ENCODE results near the gene IL17B.
"Not testable (repeated sequence)": the region's sequence is repeated elsewhere in the genome, so short reads cannot be mapped to it uniquely, and the experiment has no call there.

The IL17B gene

DNA sequence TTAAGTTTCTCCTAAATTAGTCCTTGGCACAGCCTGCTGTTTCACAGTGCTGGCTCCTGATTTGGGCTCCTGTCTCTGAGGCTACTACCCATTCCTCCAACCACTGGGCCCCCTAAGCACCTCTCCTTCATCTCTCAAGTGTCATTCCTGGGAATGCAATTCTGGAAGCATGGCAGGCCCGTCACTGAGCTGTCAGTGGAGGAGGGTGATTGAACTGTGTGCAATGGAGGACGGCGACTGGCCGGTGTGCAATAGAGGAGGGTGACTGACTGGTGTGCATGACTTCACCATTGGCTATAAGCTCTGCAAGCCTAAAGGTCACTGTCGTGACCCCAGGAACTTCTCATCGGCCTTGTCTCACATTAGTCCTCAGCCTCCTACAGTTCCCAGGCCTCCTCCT lies 12.4 kb upstream of the IL17B start:
- no peak overlapping the region for H4K8ac ChIP-seq (ENCODE audit: low read length)
- peak overlapping the region; percentile 79 to 99 for H2BK12ac ChIP-seq (ENCODE audit: low read length in 2 of 2)
- H2AFZ ChIP-seq (ENCODE audit: low read depth, low read length), result no peak overlapping the region
- H2AK5ac ChIP-seq (ENCODE audit: low read length, severe bottlenecking), result no peak overlapping the region
- no peak for DNase-seq
- peak overlapping the region; percentile 37 for H2BK15ac ChIP-seq (ENCODE audit: low read depth, poor library complexity, severe bottlenecking)
- H3K4ac ChIP-seq (ENCODE audit: low read depth in 1 of 2, low read length in 2 of 2), result peak overlapping the region; percentile 59 to 85
- H4K91ac ChIP-seq (ENCODE audit: low read length), result peak overlapping the region; percentile 64
- H3K18ac ChIP-seq (ENCODE audit: low read depth in 1 of 2, low read length in 2 of 2), result peak overlapping the region; percentile 63 to 89
- H3K9ac ChIP-seq (ENCODE audit: low read length), result no peak overlapping the region
- H3K4me1 ChIP-seq (ENCODE audit: control insufficient read depth, insufficient read depth, low read depth, low read length), result peaks cover 7% of the 10 kb centered on the region
- H3K23ac ChIP-seq (ENCODE audit: low read length in 2 of 2), result no peak overlapping the region
- H2BK120ac ChIP-seq (ENCODE audit: low read depth, low read length), result peak overlapping the region; percentile 8
- H3K27ac ChIP-seq (ENCODE audit: low read length, poor library complexity, severe bottlenecking), result no peak overlapping the region
- H3K27me3 ChIP-seq (ENCODE audit: control insufficient read depth in 1 of 2, insufficient read depth in 1 of 2, low read length in 2 of 2), result no peaks in the 10 kb centered on the region
- no peaks in the 10 kb centered on the region for H3K36me3 ChIP-seq (ENCODE audit: control insufficient read depth in 1 of 2, insufficient read depth in 2 of 2, low read depth in 1 of 2, low read length in 2 of 2)
- H3K4me2 ChIP-seq (ENCODE audit: low read length, poor library complexity, severe bottlenecking), result no peak overlapping the region
- H3K79me1 ChIP-seq (replicated peaks; ENCODE audit: low read length, poor library complexity, severe bottlenecking), result no peaks in the 10 kb centered on the region
- WGBS, result 72% methylated on average over 6 of the region's 6 CpGs
- H3K9me3 ChIP-seq (ENCODE audit: control insufficient read depth, low read length), result no peaks in the 10 kb centered on the region
- no peak overlapping the region for H2BK5ac ChIP-seq (ENCODE audit: low read depth, low read length, poor library complexity, severe bottlenecking)
- H3K4me3 ChIP-seq (ENCODE audit: insufficient read depth in 1 of 2, low read depth in 1 of 2, low read length in 2 of 2), result no peak overlapping the region
- peak overlapping the region in 1 of 2 experiments; percentile 90 for H3K14ac ChIP-seq (ENCODE audit: low read length in 2 of 2)

GRCh38 chr5:149391076-149391475 lies 12.0 kb upstream of the IL17B start:
- not testable (repeated sequence) for H2AFZ ChIP-seq (ENCODE audit: low read depth, low read length); H3K4me1 ChIP-seq (ENCODE audit: control insufficient read depth, insufficient read depth, low read depth, low read length); H4K91ac ChIP-seq (ENCODE audit: low read length); H3K23ac ChIP-seq (ENCODE audit: low read length in 2 of 2); H3K27ac ChIP-seq (ENCODE audit: low read length, poor library complexity, severe bottlenecking); H3K9me3 ChIP-seq (ENCODE audit: control insufficient read depth, low read length); H3K4me2 ChIP-seq (ENCODE audit: low read length, poor library complexity, severe bottlenecking); H2BK5ac ChIP-seq (ENCODE audit: low read depth, low read length, poor library complexity, severe bottlenecking); H2AK5ac ChIP-seq (ENCODE audit: low read length, severe bottlenecking); H4K8ac ChIP-seq (ENCODE audit: low read length); H3K27me3 ChIP-seq (ENCODE audit: control insufficient read depth in 1 of 2, insufficient read depth in 1 of 2, low read length in 2 of 2); H3K9ac ChIP-seq (ENCODE audit: low read length); DNase-seq; H2BK15ac ChIP-seq (ENCODE audit: low read depth, poor library complexity, severe bottlenecking); H3K36me3 ChIP-seq (ENCODE audit: control insufficient read depth in 1 of 2, insufficient read depth in 2 of 2, low read depth in 1 of 2, low read length in 2 of 2); H3K14ac ChIP-seq (ENCODE audit: low read length in 2 of 2); H3K4me3 ChIP-seq (ENCODE audit: insufficient read depth in 1 of 2, low read depth in 1 of 2, low read length in 2 of 2); H3K79me1 ChIP-seq (replicated peaks; ENCODE audit: low read length, poor library complexity, severe bottlenecking)
- Histone ChIP-seq H2BK12ac (ENCODE audit: low read length in 2 of 2) (peak overlapping the region; percentile 79 to 99), H2BK120ac (ENCODE audit: low read depth, low read length) (peak overlapping the region; percentile 21), H3K18ac (ENCODE audit: low read depth in 1 of 2, low read length in 2 of 2) (peak overlapping the region in 1 of 2 experiments; percentile 89), H3K4ac (ENCODE audit: low read depth in 1 of 2, low read length in 2 of 2) (peak overlapping the region; percentile 59 to 64)
- WGBS, result 91% methylated on average over 6 of the region's 6 CpGs

DNA sequence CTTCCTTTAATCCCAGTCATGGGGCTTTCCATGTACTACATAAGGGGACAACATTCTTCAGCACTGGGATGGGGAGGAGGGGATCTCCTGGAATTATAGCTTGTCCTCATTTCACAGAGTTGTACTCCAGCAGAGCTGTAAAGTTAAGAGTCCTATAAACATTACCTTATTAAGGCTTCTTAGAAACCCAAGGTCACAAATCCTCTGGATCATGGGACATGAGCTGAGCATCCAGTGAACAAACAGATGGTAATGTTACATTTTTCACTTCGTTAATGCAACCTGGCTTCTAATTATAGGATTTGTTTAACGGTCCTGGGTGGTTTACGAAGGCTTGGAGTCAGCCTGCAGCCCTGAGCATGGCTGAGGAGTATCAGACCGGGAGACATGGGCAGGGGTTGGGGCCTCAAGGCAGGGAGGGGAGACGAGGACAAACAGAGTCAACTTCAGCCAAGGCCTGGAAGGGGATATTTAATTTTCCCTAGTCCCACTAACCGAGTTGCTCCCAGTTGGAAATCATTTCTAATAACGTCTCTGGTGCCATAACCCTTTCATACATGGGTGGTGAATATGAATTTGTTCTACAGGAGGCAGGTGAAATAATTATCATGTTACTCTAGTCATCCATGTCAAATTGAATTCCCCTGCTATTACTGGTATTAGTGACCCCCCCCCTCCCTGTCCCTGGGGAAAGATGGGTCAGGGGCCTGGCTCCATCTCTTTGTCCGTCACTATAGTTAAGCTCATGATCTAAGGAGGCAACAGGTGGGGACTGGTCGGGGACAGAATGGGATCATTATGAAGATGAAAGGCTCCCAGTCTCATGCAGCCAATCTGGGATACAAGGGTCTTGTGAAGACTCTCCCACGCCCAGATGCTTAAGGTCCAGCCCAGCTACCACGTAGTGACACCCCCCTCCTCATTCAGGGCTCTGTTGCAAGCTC lies 10.7 kb upstream of the IL17B start:
- Histone ChIP-seq H4K91ac (ENCODE audit: low read length) (peak overlapping the region; percentile 91), H3K4ac (ENCODE audit: low read depth in 1 of 2, low read length in 2 of 2) (peak overlapping the region; percentile 5 to 45), H3K4me2 (ENCODE audit: low read length, poor library complexity, severe bottlenecking) (no peak overlapping the region), H3K14ac (ENCODE audit: low read length in 2 of 2) (peak overlapping the region in 1 of 2 experiments; percentile 61), H3K23ac (ENCODE audit: low read length in 2 of 2) (no peak overlapping the region), H3K9ac (ENCODE audit: low read length) (no peak overlapping the region), H2BK15ac (ENCODE audit: low read depth, poor library complexity, severe bottlenecking) (no peak overlapping the region), H3K9me3 (ENCODE audit: control insufficient read depth, low read length) (no peaks in the 10 kb centered on the region), H3K18ac (ENCODE audit: low read depth in 1 of 2, low read length in 2 of 2) (peak overlapping the region; percentile 90 to 93), H2AK5ac (ENCODE audit: low read length, severe bottlenecking) (no peak overlapping the region), H3K27ac (ENCODE audit: low read length, poor library complexity, severe bottlenecking) (no peak overlapping the region), H3K36me3 (ENCODE audit: control insufficient read depth in 1 of 2, insufficient read depth in 2 of 2, low read depth in 1 of 2, low read length in 2 of 2) (no peaks in the 10 kb centered on the region), H3K27me3 (ENCODE audit: control insufficient read depth in 1 of 2, insufficient read depth in 1 of 2, low read length in 2 of 2) (no peaks in the 10 kb centered on the region), H2BK5ac (ENCODE audit: low read depth, low read length, poor library complexity, severe bottlenecking) (no peak overlapping the region), H4K8ac (ENCODE audit: low read length) (peak overlapping the region; percentile 91), H3K4me3 (ENCODE audit: insufficient read depth in 1 of 2, low read depth in 1 of 2, low read length in 2 of 2) (no peak overlapping the region), H3K79me1 (replicated peaks; ENCODE audit: low read length, poor library complexity, severe bottlenecking) (no peaks in the 10 kb centered on the region), H3K4me1 (ENCODE audit: control insufficient read depth, insufficient read depth, low read depth, low read length) (peaks cover 9% of the 10 kb centered on the region), H2BK12ac (ENCODE audit: low read length in 2 of 2) (peak overlapping the region; percentile 94 to 97), H2BK120ac (ENCODE audit: low read depth, low read length) (peak overlapping the region; percentile 90), H2AFZ (ENCODE audit: low read depth, low read length) (no peak overlapping the region)
- peak; percentile 90 for DNase-seq
- 56% methylated on average over 8 of the region's 11 CpGs for WGBS

DNA sequence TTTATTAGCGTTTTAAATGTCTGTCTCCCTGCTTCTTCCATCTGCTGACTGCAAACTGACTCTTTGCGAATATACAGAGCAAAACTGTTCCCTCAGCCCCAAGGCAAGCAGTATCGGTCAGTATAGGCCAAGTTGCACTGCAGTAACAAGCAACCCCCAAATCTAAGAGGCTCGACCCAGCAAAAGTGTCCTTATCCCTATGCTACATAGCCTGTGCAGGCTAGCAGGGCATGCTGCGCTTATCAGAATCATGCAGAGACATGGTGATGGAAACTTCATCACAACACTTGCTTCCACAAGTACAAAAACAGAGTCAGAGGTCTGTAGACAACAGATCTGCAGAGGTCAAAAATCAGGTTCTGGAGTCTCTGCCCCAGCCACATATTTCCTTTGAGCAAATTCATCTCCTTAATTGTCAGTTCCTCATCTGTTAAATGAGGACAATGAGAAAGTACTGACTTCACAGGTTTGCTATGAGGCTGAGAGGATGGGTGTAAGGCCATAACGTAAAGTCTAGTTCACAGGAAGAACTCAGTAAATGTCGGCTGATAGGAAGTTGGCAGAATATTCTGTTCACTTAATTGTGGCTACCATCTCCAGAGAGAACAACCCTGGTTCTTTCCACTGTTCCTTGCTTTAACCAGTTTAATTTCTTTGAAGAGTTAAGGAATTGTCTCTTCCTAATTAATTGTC lies 9.6 kb upstream of the IL17B start:
- H2AFZ ChIP-seq (ENCODE audit: low read depth, low read length), result no peak overlapping the region
- no peaks in the 10 kb centered on the region for H3K36me3 ChIP-seq (ENCODE audit: control insufficient read depth in 1 of 2, insufficient read depth in 2 of 2, low read depth in 1 of 2, low read length in 2 of 2)
- H2BK12ac ChIP-seq (ENCODE audit: low read length in 2 of 2), result peak overlapping the region; percentile 22 to 100
- H2BK120ac ChIP-seq (ENCODE audit: low read depth, low read length), result peak overlapping the region; percentile 75
- H3K23ac ChIP-seq (ENCODE audit: low read length in 2 of 2), result peak overlapping the region in 1 of 2 experiments; percentile 30
- H3K4me2 ChIP-seq (ENCODE audit: low read length, poor library complexity, severe bottlenecking), result no peak overlapping the region
- peak overlapping the region; percentile 6 for H2BK15ac ChIP-seq (ENCODE audit: low read depth, poor library complexity, severe bottlenecking)
- no peaks in the 10 kb centered on the region for H3K27me3 ChIP-seq (ENCODE audit: control insufficient read depth in 1 of 2, insufficient read depth in 1 of 2, low read length in 2 of 2)
- H2BK5ac ChIP-seq (ENCODE audit: low read depth, low read length, poor library complexity, severe bottlenecking), result no peak overlapping the region
- peak; percentile 52 for DNase-seq
- no peaks in the 10 kb centered on the region for H3K79me1 ChIP-seq (replicated peaks; ENCODE audit: low read length, poor library complexity, severe bottlenecking)
- peak overlapping the region; percentile 87 for H4K91ac ChIP-seq (ENCODE audit: low read length)
- peaks cover 9% of the 10 kb centered on the region for H3K4me1 ChIP-seq (ENCODE audit: control insufficient read depth, insufficient read depth, low read depth, low read length)
- no peak overlapping the region for H3K27ac ChIP-seq (ENCODE audit: low read length, poor library complexity, severe bottlenecking)
- H4K8ac ChIP-seq (ENCODE audit: low read length), result peak overlapping the region; percentile 67
- no peak overlapping the region for H3K4me3 ChIP-seq (ENCODE audit: insufficient read depth in 1 of 2, low read depth in 1 of 2, low read length in 2 of 2)
- no peak overlapping the region for H2AK5ac ChIP-seq (ENCODE audit: low read length, severe bottlenecking)
- peak overlapping the region; percentile 21 to 82 for H3K14ac ChIP-seq (ENCODE audit: low read length in 2 of 2)
- no peaks in the 10 kb centered on the region for H3K9me3 ChIP-seq (ENCODE audit: control insufficient read depth, low read length)
- no peak overlapping the region for H3K9ac ChIP-seq (ENCODE audit: low read length)
- peak overlapping the region; percentile 73 to 99 for H3K18ac ChIP-seq (ENCODE audit: low read depth in 1 of 2, low read length in 2 of 2)
- WGBS, result 88% methylated on average over 6 of the region's 7 CpGs
- peak overlapping the region; percentile 90 to 97 for H3K4ac ChIP-seq (ENCODE audit: low read depth in 1 of 2, low read length in 2 of 2)
